Uterus (tissue), 4 donors: ENCODE results near the gene SLC51B. TPM values are rescaled to one million over a fixed set of nuclear protein-coding genes. Genes with fewer than 3 reads are reported as not detected.
"Not testable (repeated sequence)": the region's sequence is repeated elsewhere in the genome, so short reads cannot be mapped to it uniquely, and the experiment has no call there.

Experiments
- DNase-seq, 2 donors: peaks; one replicate each; pipeline ENCODE4 v3.0.0-alpha.2; 2019 to 2020
- H3K27ac ChIP-seq, 2 donors: fragments of 200-600 bp; sonication (generic); 1 replicate in 1 of 2; 2 replicates in 1 of 2; pipeline ENCODE4 v1.5.1; 2016 to 2018
- H3K27me3 ChIP-seq, 2 donors: fragments of 200-600 bp; sonication (generic); one replicate each; pipeline ENCODE4 v1.5.1; 2018 to 2019; ENCODE audit warnings: control low read depth in 1 of 2
- H3K36me3 ChIP-seq, 2 donors: fragments of 200-600 bp; sonication (generic); one replicate each; pipeline ENCODE4 v1.5.1; 2019; ENCODE audit warnings: control low read depth in 1 of 2
- H3K4me1 ChIP-seq, 2 donors: fragments of 200-600 bp; sonication (generic); one replicate each; pipeline ENCODE4 v1.5.1; 2018 to 2019; ENCODE audit warnings: control low read depth in 1 of 2
- H3K4me3 ChIP-seq, 2 donors: fragments of 200-600 bp; sonication (generic); 1 replicate in 1 of 2; 2 replicates in 1 of 2; pipeline ENCODE4 v1.5.1; 2018 to 2019; ENCODE audit warnings: mild to moderate bottlenecking in 1 of 2
- H3K9me3 ChIP-seq, 2 donors: fragments of 200-600 bp; sonication (generic); one replicate each; pipeline ENCODE4 v1.5.1; 2019; ENCODE audit warnings: control low read depth in 1 of 2
- POLR2A ChIP-seq, 2 donors: fragments of 450-650 bp; IDR thresholded peaks; one replicate each; pipeline ENCODE4 v1.6.1; 2016; ENCODE audit warnings: antibody characterized with exemption in 2 of 2, mild to moderate bottlenecking in 1 of 2, moderate library complexity in 1 of 2
- intact Hi-C: fragments of 100-400 bp; cut with DNase I; formaldehyde crosslinking; loops from one replicate; pipeline ENCODE4 v1.15.1; 2023; ENCODE audit warnings: low total_unique reads
- total RNA-seq, 4 donors: library from RNA; depleted of rRNA in 3 of 4; stranded (reverse); fragments of >200 nt in 3 of 4; gene quantifications; one replicate each; pipeline versions ENCODE4 v1.1.0 to v1.2.4, GENCODE V29; 2014 to 2023
- TF ChIP-seq, protein P1 (sequence below), 4 experiments: fragments of 200-600 bp in 2 of 4; fragments of 450-650 bp in 2 of 4; sonication (generic) in 2 of 4; IDR thresholded peaks; one replicate each; pipeline ENCODE4 v1.5.1; 2016 to 2019; ENCODE audit warnings: antibody characterized with exemption in 4 of 4, mild to moderate bottlenecking in 2 of 4, moderate library complexity in 1 of 4
- donor health status: DM: yes; HTN: yes; CAD: no.

The SLC51B gene
- total RNA-seq, 4 donors from 2014 or later: not detected

DNA sequence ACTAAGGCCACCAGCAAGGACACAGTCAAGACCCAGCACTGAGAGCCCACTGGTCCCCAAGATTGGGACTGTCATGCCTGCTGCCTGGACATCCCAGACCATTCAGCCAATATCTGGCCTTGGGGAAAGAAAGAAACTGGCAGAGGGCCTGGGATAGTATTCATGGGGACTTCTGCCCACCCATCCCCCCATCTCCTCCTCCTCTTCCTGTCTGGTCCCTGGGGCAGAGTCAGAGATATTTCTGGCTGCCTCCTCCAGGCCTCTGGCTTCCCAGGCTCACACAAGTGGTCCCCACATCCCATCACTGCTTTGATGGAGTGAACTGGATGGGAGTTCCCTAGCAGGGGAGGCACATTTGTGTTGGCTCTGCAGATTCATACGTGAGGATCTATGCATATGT lies 26.8 kb downstream of the SLC51B start:
- peak; percentile 56 to 68 for DNase-seq
- intact Hi-C loops: no loop called here
- TF ChIP-seq, protein P1, sequence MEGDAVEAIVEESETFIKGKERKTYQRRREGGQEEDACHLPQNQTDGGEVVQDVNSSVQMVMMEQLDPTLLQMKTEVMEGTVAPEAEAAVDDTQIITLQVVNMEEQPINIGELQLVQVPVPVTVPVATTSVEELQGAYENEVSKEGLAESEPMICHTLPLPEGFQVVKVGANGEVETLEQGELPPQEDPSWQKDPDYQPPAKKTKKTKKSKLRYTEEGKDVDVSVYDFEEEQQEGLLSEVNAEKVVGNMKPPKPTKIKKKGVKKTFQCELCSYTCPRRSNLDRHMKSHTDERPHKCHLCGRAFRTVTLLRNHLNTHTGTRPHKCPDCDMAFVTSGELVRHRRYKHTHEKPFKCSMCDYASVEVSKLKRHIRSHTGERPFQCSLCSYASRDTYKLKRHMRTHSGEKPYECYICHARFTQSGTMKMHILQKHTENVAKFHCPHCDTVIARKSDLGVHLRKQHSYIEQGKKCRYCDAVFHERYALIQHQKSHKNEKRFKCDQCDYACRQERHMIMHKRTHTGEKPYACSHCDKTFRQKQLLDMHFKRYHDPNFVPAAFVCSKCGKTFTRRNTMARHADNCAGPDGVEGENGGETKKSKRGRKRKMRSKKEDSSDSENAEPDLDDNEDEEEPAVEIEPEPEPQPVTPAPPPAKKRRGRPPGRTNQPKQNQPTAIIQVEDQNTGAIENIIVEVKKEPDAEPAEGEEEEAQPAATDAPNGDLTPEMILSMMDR (IDR thresholded peaks at IDR 0.05): no peak
- TF ChIP-seq POLR2A (IDR thresholded peaks at IDR 0.05): no peak
- Histone ChIP-seq H3K36me3 (no peaks in the 10 kb centered on the region), H3K9me3 (no peaks in the 10 kb centered on the region), H3K27me3 (no peaks in the 10 kb centered on the region), H3K27ac (peak overlapping the region; percentile 80 to 98), H3K4me3 (no peak overlapping the region), H3K4me1 (peaks cover 7 to 38% of the 10 kb centered on the region in 2 donors)

DNA sequence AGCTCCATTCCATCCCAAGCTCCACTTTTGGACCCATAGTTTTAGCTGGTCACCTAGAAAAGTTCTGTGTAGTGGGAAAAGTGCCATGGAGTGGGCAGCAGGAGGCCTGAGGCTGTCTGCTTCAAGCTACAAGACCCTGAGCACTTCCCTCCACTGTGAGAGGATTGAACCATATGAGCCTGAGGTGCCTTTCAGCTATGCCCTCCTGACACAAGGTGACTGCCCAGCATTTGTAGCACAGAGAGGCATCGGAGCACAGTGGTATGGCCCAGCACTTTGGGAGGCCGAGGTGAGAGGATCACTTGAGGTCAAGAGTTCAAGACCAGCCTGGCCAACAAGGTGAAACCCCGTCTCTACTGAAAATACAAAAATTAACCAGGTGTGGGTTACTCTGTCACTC lies 27.4 kb downstream of the SLC51B start:
- TF ChIP-seq POLR2A (IDR thresholded peaks at IDR 0.05): no peak
- TF ChIP-seq, protein P1 (IDR thresholded peaks at IDR 0.05): no peak
- Histone ChIP-seq H3K9me3 (no peaks in the 10 kb centered on the region), H3K4me1 (peaks cover 7 to 42% of the 10 kb centered on the region in 2 donors), H3K27ac (peak overlapping the region; percentile 80 to 98), H3K27me3 (no peaks in the 10 kb centered on the region), H3K4me3 (no peak overlapping the region), H3K36me3 (no peaks in the 10 kb centered on the region)
- intact Hi-C loops: no loop called here
- no peak for DNase-seq

DNA sequence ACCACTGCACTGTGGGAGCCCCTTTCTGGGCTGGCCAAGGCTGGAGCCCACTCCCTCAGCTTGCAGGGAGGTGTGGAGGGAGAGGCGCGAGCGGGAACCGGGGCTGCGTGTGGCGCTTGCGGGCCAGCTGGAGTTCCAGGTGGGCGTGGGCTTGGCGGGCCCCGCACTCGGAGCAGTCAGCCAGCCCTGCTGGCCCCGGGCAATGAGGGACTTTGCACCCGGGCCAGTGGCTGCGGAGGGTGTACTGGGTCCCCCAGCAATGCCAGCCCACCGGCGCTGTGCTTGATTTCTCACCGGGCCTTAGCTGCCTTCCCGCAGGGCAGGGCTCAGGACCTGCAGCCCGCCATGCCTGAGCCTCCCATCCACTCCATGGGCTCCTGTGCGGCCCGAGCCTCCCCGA lies 29.8 kb downstream of the SLC51B start:
- DNase-seq, intact Hi-C loops, H3K27ac ChIP-seq, H3K4me3 ChIP-seq, H3K36me3 ChIP-seq, H3K9me3 ChIP-seq, H3K27me3 ChIP-seq: not testable (repeated sequence)
- peaks cover 4 to 37% of the 10 kb centered on the region in 2 donors for H3K4me1 ChIP-seq

DNA sequence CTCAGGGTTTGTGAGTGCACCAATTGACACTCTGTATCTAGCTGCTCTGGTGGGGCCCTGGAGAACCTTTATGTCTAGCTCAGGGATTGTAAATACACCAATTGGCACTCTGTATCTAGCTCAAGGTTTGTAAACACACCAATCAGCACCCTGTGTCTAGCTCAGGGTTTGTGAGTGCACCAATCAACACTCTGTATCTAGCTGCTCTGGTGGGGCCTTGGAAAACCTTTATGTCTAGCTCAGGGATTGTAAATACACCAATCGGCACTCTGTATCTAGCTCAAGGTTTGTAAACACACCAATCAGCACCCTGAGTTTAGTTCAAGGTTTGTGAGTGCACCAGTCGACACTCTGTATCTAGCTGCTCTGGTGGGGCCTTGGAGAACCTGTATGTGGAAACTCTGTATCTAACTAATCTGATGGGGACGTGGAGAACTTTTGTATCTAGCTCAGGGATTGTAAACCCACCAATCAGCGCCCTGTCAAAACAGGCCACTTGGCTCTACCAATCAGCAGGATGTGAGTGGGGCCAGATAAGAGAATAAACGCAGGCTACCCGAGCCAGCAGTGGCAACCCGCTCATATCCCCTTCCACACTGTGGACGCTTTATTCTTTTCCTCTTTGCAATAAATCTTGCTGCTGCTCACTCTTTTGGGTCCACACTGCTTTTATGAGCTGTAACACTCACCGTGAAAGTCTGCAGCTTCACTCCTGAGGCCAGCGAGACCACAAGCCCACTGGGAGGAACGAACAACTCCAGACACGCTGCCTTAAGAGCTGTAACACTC lies 30.6 kb downstream of the SLC51B start:
- H3K27ac ChIP-seq: peak overlapping the region in 1 of 2 donors; percentile 52

DNA sequence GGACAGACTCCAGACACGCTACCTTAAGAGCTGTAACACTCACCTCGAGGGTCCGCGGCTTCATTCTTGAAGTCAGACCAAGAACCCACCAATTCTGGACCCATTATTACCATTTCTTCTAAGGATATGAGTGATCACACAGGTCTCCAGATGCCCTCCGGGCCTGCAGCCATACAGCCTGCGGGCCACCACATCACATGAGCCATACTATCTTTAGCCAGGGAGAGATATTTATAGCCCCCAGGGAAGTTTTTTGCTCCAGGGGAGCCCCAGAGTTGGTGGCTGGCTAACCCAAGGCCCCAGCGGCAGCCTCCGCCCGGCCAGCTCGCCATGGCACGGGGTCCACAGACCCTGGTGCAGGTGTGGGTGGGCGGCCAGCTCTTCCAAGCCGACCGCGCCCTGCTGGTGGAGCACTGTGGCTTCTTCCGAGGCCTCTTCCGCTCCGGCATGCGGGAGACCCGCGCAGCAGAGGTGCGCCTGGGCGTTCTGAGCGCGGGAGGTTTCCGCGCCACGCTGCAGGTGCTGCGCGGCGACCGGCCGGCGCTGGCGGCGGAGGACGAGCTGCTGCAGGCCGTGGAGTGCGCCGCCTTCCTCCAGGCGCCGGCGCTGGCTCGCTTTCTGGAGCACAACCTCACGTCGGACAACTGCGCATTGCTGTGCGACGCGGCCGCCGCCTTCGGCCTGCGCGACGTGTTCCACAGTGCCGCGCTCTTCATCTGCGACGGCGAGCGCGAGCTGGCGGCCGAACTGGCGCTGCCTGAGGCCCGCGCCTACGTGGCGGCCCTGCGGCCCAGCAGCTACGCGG lies 31.5 kb downstream of the SLC51B start, which contains the start of gene KBTBD13:
Gene KBTBD13, plus strand, starts transcription at position 261 of the 805 bp plus-strand sequence. Its CDS starts 70 bp downstream, at position 331.
- no peaks in the 10 kb centered on the region for H3K36me3 ChIP-seq
- TF ChIP-seq POLR2A (IDR thresholded peaks at IDR 0.05): no peak
- TF ChIP-seq, protein P1 (IDR thresholded peaks at IDR 0.05): no peak
- H3K4me3 ChIP-seq: no peak within 1 kb of the TSS
- no peak for DNase-seq
- H3K4me1 ChIP-seq: peaks cover 3 to 23% of the 10 kb centered on the region in 2 donors
- intact Hi-C loops: no loop called here
- peak within 1 kb of the TSS in 1 of 2 donors; percentile 52 for H3K27ac ChIP-seq
- no peaks in the 10 kb centered on the region for H3K27me3 ChIP-seq
- H3K9me3 ChIP-seq: no peaks in the 10 kb centered on the region

More for the DNA sequence above, 30.6 kb downstream of the SLC51B start:
- DNase-seq, H3K9me3 ChIP-seq, H3K27me3 ChIP-seq, H3K4me3 ChIP-seq, H3K36me3 ChIP-seq, intact Hi-C loops: not testable (repeated sequence)
- H3K4me1 ChIP-seq: peaks cover 3 to 32% of the 10 kb centered on the region in 2 donors
